Gastroesophageal sphincter (tissue), 3 donors: ENCODE data around the gene SSBP4.

Experiments used
- EP300 ChIP-seq: sonication (generic); formaldehyde crosslinking; IDR thresholded peaks from one replicate; pipeline ENCODE4 v1.6.1; 2017; ENCODE audit warnings: antibody characterized with exemption, mild to moderate bottlenecking
- POLR2A ChIP-seq, 2 donors: fragments of 450-650 bp; IDR thresholded peaks; one replicate each; pipeline ENCODE4 v1.6.1; 2017; ENCODE audit warnings: antibody characterized with exemption in 2 of 2, mild to moderate bottlenecking in 2 of 2, moderate library complexity in 1 of 2
- POLR2AphosphoS5 ChIP-seq: sonication (generic); formaldehyde crosslinking; IDR thresholded peaks from one replicate; pipeline ENCODE4 v1.6.1; 2017; ENCODE audit warnings: antibody characterized with exemption
- TF ChIP-seq, protein P1 (sequence below), 4 experiments: fragments of 200-600 bp in 2 of 4; fragments of 450-650 bp in 2 of 4; sonication (generic) in 1 of 4; IDR thresholded peaks; one replicate each; pipeline ENCODE4 v1.5.1; 2017 to 2019; ENCODE audit warnings: antibody characterized with exemption in 4 of 4, mild to moderate bottlenecking in 2 of 4, moderate library complexity in 2 of 4

GRCh38 chr19:18477042-18477779 is 58.0 kb downstream of the SSBP4 start:
- no peak for TF ChIP-seq POLR2A (IDR thresholded peaks at IDR 0.05)
- TF ChIP-seq, protein P1, sequence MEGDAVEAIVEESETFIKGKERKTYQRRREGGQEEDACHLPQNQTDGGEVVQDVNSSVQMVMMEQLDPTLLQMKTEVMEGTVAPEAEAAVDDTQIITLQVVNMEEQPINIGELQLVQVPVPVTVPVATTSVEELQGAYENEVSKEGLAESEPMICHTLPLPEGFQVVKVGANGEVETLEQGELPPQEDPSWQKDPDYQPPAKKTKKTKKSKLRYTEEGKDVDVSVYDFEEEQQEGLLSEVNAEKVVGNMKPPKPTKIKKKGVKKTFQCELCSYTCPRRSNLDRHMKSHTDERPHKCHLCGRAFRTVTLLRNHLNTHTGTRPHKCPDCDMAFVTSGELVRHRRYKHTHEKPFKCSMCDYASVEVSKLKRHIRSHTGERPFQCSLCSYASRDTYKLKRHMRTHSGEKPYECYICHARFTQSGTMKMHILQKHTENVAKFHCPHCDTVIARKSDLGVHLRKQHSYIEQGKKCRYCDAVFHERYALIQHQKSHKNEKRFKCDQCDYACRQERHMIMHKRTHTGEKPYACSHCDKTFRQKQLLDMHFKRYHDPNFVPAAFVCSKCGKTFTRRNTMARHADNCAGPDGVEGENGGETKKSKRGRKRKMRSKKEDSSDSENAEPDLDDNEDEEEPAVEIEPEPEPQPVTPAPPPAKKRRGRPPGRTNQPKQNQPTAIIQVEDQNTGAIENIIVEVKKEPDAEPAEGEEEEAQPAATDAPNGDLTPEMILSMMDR (IDR thresholded peaks at IDR 0.05) = no peak
- no peak for TF ChIP-seq POLR2AphosphoS5
- no peak for TF ChIP-seq EP300
